K562 (cell line): ENCODE measurements around the gene EBNA1BP2. TPM values are rescaled to one million over a fixed set of nuclear protein-coding genes. Genes with fewer than 3 reads are reported as not detected.

Experiments
- ARID1B ChIP-seq: fragments of 450-650 bp; IDR thresholded peaks from 2 replicates; pipeline ENCODE4 v1.6.1; 2016; ENCODE audit warnings: antibody characterized with exemption, mild to moderate bottlenecking, inconsistent platforms
- CEBPG ChIP-seq, 3 experiments: fragments of 200-800 bp in 1 of 3; sonication (Bioruptor generic) in 1 of 3; sonication (generic) in 1 of 3; formaldehyde crosslinking in 1 of 3; IDR thresholded peaks in 2 of 3; conservative IDR thresholded peaks in 1 of 3; 2 replicates each; pipeline versions ENCODE4 v1.6.1 to v1.8.0; 2016 to 2022; ENCODE audit warnings: missing compliant biosample characterization in 2 of 3, missing genetic modification characterization in 2 of 3, mild to moderate bottlenecking in 1 of 3, missing genetic modification reagents in 1 of 3
- RFX7 ChIP-seq: fragments of 250-450 bp; sonication (Bioruptor Pico); IDR thresholded peaks from 2 replicates; pipeline ENCODE4 v1.5.1; 2021; ENCODE audit warnings: mild to moderate bottlenecking
- SIRT6 ChIP-seq: IDR thresholded peaks from one replicate; pipeline ENCODE4 v1.6.1; 2012; ENCODE audit warnings: low read depth, mild to moderate bottlenecking, control low read depth, inconsistent platforms, low read length, moderate library complexity
- SIX5 ChIP-seq, 2 experiments: IDR thresholded peaks; 2 replicates each; pipeline ENCODE4 v1.6.1; 2011; ENCODE audit warnings: low read length in 2 of 2, borderline replicate concordance in 1 of 2, low read depth in 1 of 2, mild to moderate bottlenecking in 1 of 2, moderate library complexity in 1 of 2; ENCODE audit not compliant: insufficient read depth in 1 of 2
- TAF9B ChIP-seq: fragments of 450-650 bp; IDR thresholded peaks from 2 replicates; pipeline ENCODE4 v1.6.1; 2018; ENCODE audit warnings: mild to moderate bottlenecking; ENCODE audit not compliant: partially characterized antibody
- TARDBP ChIP-seq: fragments of 450-650 bp; IDR thresholded peaks from 2 replicates; pipeline ENCODE4 v1.6.1; 2016
- ZBTB8A ChIP-seq: fragments of 450-650 bp; IDR thresholded peaks from 2 replicates; pipeline ENCODE4 v1.6.1; 2018; ENCODE audit warnings: mild to moderate bottlenecking, moderate library complexity; ENCODE audit not compliant: partially characterized antibody
- ZFX ChIP-seq: sonication (generic); formaldehyde crosslinking; IDR thresholded peaks from 2 replicates; pipeline ENCODE4 v1.8.0; 2022; ENCODE audit warnings: mild to moderate bottlenecking, missing genetic modification reagents, moderate library complexity
- ZNF280A ChIP-seq: fragments of 450-650 bp; IDR thresholded peaks from 2 replicates; pipeline ENCODE4 v1.6.1; 2018; ENCODE audit warnings: mild to moderate bottlenecking, low read depth; ENCODE audit not compliant: partially characterized antibody
- ZNF408 ChIP-seq: fragments of 250-450 bp; sonication (Bioruptor Pico); IDR thresholded peaks from 2 replicates; pipeline ENCODE4 v1.4.0; 2020; ENCODE audit warnings: low read depth, mild to moderate bottlenecking, moderate library complexity
- ZNF444 ChIP-seq: fragments of 250-450 bp; sonication (Bioruptor Pico); IDR thresholded peaks from 2 replicates; pipeline ENCODE4 v1.4.0; 2020; ENCODE audit warnings: mild to moderate bottlenecking, moderate library complexity
- ZNF609 ChIP-seq: sonication (generic); formaldehyde crosslinking; IDR thresholded peaks from 2 replicates; pipeline ENCODE4 v1.8.1; 2023; ENCODE audit warnings: missing genetic modification reagents, mild to moderate bottlenecking, borderline replicate concordance
- polyA plus RNA-seq, 8 experiments: library from polyadenylated mRNA; depleted of rRNA in 4 of 8; stranded (reverse) in 5 of 8; unstranded in 3 of 8; fragments of >200 nt; fragmentation: Nextera tagmentation in 2 of 8; fragmentation: Illumina TruSeq in 1 of 8; extraction: Ambion mirVana in 2 of 8; extraction: Trizol in 1 of 8; gene quantifications; 2 replicates each; pipeline versions ENCODE4 v1.2.1 to v1.2.3, GENCODE V29; 2011 to 2014; ENCODE audit warnings: inconsistent platforms in 1 of 8, missing spikeins in 1 of 8
- total RNA-seq, 7 experiments: library from RNA; depleted of rRNA in 6 of 7; stranded (reverse); fragments of >200 nt in 6 of 7; fragmentation: Illumina TruSeq in 2 of 7; extraction: Trizol in 2 of 7; gene quantifications; 2 replicates each; pipeline versions ENCODE4 v1.2.1 to v1.2.3, GENCODE V29; 2011 to 2021; ENCODE audit warnings: low replicate concordance in 1 of 7
- TF ChIP-seq, protein P1 (sequence below), 2 experiments: fragments of 450-650 bp; IDR thresholded peaks; 2 replicates each; pipeline ENCODE4 v1.6.1; 2018; ENCODE audit warnings: mild to moderate bottlenecking in 2 of 2, low read depth in 1 of 2; ENCODE audit not compliant: partially characterized antibody in 2 of 2
- TF ChIP-seq, protein P2 (sequence below): sonication (generic); formaldehyde crosslinking; IDR thresholded peaks from 2 replicates; pipeline ENCODE4 v1.8.1; 2023; ENCODE audit warnings: mild to moderate bottlenecking, missing genetic modification reagents

EBNA1BP2 gene
- total and polyA plus RNA-seq, 9 of the 15 experiments (the other 6 are each of a cell fraction or from before 2014, with no cell fraction given), result 95.2 to 349 (median 249) TPM

GRCh38 chr1:43143441-43143888, 28.6 kb downstream of the EBNA1BP2 start (continued):
- TF ChIP-seq, protein P1, sequence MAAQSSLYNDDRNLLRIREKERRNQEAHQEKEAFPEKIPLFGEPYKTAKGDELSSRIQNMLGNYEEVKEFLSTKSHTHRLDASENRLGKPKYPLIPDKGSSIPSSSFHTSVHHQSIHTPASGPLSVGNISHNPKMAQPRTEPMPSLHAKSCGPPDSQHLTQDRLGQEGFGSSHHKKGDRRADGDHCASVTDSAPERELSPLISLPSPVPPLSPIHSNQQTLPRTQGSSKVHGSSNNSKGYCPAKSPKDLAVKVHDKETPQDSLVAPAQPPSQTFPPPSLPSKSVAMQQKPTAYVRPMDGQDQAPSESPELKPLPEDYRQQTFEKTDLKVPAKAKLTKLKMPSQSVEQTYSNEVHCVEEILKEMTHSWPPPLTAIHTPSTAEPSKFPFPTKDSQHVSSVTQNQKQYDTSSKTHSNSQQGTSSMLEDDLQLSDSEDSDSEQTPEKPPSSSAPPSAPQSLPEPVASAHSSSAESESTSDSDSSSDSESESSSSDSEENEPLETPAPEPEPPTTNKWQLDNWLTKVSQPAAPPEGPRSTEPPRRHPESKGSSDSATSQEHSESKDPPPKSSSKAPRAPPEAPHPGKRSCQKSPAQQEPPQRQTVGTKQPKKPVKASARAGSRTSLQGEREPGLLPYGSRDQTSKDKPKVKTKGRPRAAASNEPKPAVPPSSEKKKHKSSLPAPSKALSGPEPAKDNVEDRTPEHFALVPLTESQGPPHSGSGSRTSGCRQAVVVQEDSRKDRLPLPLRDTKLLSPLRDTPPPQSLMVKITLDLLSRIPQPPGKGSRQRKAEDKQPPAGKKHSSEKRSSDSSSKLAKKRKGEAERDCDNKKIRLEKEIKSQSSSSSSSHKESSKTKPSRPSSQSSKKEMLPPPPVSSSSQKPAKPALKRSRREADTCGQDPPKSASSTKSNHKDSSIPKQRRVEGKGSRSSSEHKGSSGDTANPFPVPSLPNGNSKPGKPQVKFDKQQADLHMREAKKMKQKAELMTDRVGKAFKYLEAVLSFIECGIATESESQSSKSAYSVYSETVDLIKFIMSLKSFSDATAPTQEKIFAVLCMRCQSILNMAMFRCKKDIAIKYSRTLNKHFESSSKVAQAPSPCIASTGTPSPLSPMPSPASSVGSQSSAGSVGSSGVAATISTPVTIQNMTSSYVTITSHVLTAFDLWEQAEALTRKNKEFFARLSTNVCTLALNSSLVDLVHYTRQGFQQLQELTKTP (IDR thresholded peaks at IDR 0.05; ENCODE audit: low read depth in 1 of 2, partially characterized antibody in 2 of 2), result peak in 1 of 2 experiments; percentile 46
- TF ChIP-seq ARID1B, result peak; percentile 19; the same call in 1 of the 2 replicates
- no peak for TF ChIP-seq RFX7 (CRISPR knock-in tag)
- no peak for TF ChIP-seq ZNF280A
- peak in 1 of 2 experiments; percentile 5; a peak in 2 of 4 replicates for TF ChIP-seq SIX5 (IDR thresholded peaks at IDR 0.05; ENCODE audit: borderline replicate concordance in 1 of 2, insufficient read depth in 1 of 2, low read depth in 1 of 2, low read length in 2 of 2)
- no peak for TF ChIP-seq TARDBP
- TF ChIP-seq ZFX (CRISPR knock-in tag), result no peak
- TF ChIP-seq ZNF609 (CRISPR knock-in tag), result 0 out of 2 replicates have a peak, but pooled peaks have one; percentile 54
- no peak for TF ChIP-seq ZBTB8A
- no peak for TF ChIP-seq SIRT6
- TF ChIP-seq TAF9B, result no peak
- TF ChIP-seq ZNF444 (CRISPR knock-in tag), result no peak
- TF ChIP-seq, protein P2, sequence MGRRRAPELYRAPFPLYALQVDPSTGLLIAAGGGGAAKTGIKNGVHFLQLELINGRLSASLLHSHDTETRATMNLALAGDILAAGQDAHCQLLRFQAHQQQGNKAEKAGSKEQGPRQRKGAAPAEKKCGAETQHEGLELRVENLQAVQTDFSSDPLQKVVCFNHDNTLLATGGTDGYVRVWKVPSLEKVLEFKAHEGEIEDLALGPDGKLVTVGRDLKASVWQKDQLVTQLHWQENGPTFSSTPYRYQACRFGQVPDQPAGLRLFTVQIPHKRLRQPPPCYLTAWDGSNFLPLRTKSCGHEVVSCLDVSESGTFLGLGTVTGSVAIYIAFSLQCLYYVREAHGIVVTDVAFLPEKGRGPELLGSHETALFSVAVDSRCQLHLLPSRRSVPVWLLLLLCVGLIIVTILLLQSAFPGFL (CRISPR knock-in tag), result no peak
- TF ChIP-seq CEBPG (CRISPR knock-in tag; IDR thresholded peaks at IDR 0.05), result no peak
- TF ChIP-seq CEBPG (tag; conservative IDR thresholded peaks at IDR 0.05 in 1 of 2, IDR thresholded peaks at IDR 0.05 in 1 of 2), result peak; percentile 47 to 87; a peak in 2 of 4 replicates
- TF ChIP-seq ZNF408 (CRISPR knock-in tag), result no peak
